Trophoblast cell (in vitro differentiated cells and primary cell): Measurements from ENCODE around the gene CARD14.

ENCODE experiments used
- DNase-seq, 2 donors: peaks; one replicate each; pipeline ENCODE4 v3.0.0-alpha.2; 2016
- H2AFZ ChIP-seq: 2 replicates; pipeline ENCODE4 v1.6.1; 2013; ENCODE audit warnings: low read length, moderate library complexity, mild to moderate bottlenecking; ENCODE audit not compliant: insufficient read depth, poor library complexity
- H2AK5ac ChIP-seq: 2 replicates; pipeline ENCODE4 v1.6.1; 2013; ENCODE audit warnings: mild to moderate bottlenecking, low read length
- H2BK120ac ChIP-seq: 2 replicates; pipeline ENCODE4 v1.6.1; 2013; ENCODE audit warnings: low read length, mild to moderate bottlenecking, moderate library complexity; ENCODE audit not compliant: insufficient read depth, poor library complexity
- H2BK12ac ChIP-seq: 2 replicates; pipeline ENCODE4 v1.6.1; 2013; ENCODE audit warnings: mild to moderate bottlenecking, low read length, moderate library complexity
- H2BK5ac ChIP-seq: 2 replicates; pipeline ENCODE4 v1.6.1; 2013; ENCODE audit warnings: low read length, low read depth, moderate library complexity, mild to moderate bottlenecking; ENCODE audit not compliant: poor library complexity
- H3K14ac ChIP-seq: 2 replicates; pipeline ENCODE4 v1.6.1; 2013; ENCODE audit warnings: mild to moderate bottlenecking, low read length
- H3K18ac ChIP-seq: 2 replicates; pipeline ENCODE4 v1.6.1; 2013; ENCODE audit warnings: mild to moderate bottlenecking, low read length
- H3K23ac ChIP-seq: 2 replicates; pipeline ENCODE4 v1.6.1; 2013; ENCODE audit warnings: low read length
- H3K27ac ChIP-seq: 2 replicates; pipeline ENCODE4 v1.5.1; 2013; ENCODE audit warnings: low read depth, mild to moderate bottlenecking, inconsistent platforms, low read length, moderate library complexity
- H3K27me3 ChIP-seq: 2 replicates; pipeline ENCODE4 v1.6.1; 2013; ENCODE audit warnings: inconsistent platforms, mild to moderate bottlenecking, low read length, moderate library complexity; ENCODE audit not compliant: insufficient read depth
- H3K36me3 ChIP-seq, 2 experiments: 1 replicate in 1 of 2; 2 replicates in 1 of 2; pipeline ENCODE4 v1.6.1; 2013; ENCODE audit warnings: low read length in 2 of 2, mild to moderate bottlenecking in 2 of 2, moderate library complexity in 1 of 2; ENCODE audit not compliant: insufficient read depth in 2 of 2, control insufficient read depth in 1 of 2
- H3K4ac ChIP-seq: 2 replicates; pipeline ENCODE4 v1.6.1; 2013; ENCODE audit warnings: low read depth, mild to moderate bottlenecking, low read length, moderate library complexity
- H3K4me1 ChIP-seq, 2 experiments: 1 replicate in 1 of 2; 2 replicates in 1 of 2; pipeline ENCODE4 v1.6.1; 2013; ENCODE audit warnings: low read length in 2 of 2, mild to moderate bottlenecking in 2 of 2, moderate library complexity in 1 of 2; ENCODE audit not compliant: insufficient read depth in 2 of 2, control insufficient read depth in 1 of 2
- H3K4me2 ChIP-seq: 2 replicates; pipeline ENCODE4 v1.6.1; 2013; ENCODE audit warnings: inconsistent platforms, mild to moderate bottlenecking, low read length, moderate library complexity
- H3K4me3 ChIP-seq: 2 replicates; pipeline ENCODE4 v1.5.1; 2013; ENCODE audit warnings: mild to moderate bottlenecking, low read depth, low read length, inconsistent platforms
- H3K79me1 ChIP-seq: one replicate; pipeline ENCODE4 v1.6.1; 2013; ENCODE audit warnings: low read length
- H3K79me2 ChIP-seq: 2 replicates; pipeline ENCODE4 v1.6.1; 2013; ENCODE audit warnings: low read length, mild to moderate bottlenecking; ENCODE audit not compliant: control insufficient read depth, insufficient read depth, poor library complexity
- H3K9ac ChIP-seq: 2 replicates; pipeline ENCODE4 v1.6.1; 2013; ENCODE audit warnings: mild to moderate bottlenecking, low read length
- H3K9me3 ChIP-seq: 2 replicates; pipeline ENCODE4 v1.6.1; 2013; ENCODE audit warnings: low read depth, mild to moderate bottlenecking, control low read depth, inconsistent platforms, low read length; ENCODE audit not compliant: insufficient read depth
- H4K12ac ChIP-seq: 2 replicates; pipeline ENCODE4 v1.6.1; 2013; ENCODE audit warnings: low read depth, mild to moderate bottlenecking, low read length, moderate library complexity
- H4K8ac ChIP-seq: 2 replicates; pipeline ENCODE4 v1.6.1; 2013; ENCODE audit warnings: low read depth, mild to moderate bottlenecking, low read length, moderate library complexity
- H4K91ac ChIP-seq: one replicate; pipeline ENCODE4 v1.6.1; 2013; ENCODE audit warnings: low read depth, mild to moderate bottlenecking, low read length, moderate library complexity
- WGBS: extraction: QIAGEN DNeasy Blood & Tissue Kit; methylation state at CpG from one replicate; pipeline ENCODE4 v1.1.7; 2013; ENCODE audit warnings: missing lambda C conversion rate; ENCODE audit not compliant: insufficient read length, insufficient coverage; ENCODE audit errors: extremely low coverage; 5-methylcytosine and 5-hydroxymethylcytosine counted together

CARD14 gene

DNA sequence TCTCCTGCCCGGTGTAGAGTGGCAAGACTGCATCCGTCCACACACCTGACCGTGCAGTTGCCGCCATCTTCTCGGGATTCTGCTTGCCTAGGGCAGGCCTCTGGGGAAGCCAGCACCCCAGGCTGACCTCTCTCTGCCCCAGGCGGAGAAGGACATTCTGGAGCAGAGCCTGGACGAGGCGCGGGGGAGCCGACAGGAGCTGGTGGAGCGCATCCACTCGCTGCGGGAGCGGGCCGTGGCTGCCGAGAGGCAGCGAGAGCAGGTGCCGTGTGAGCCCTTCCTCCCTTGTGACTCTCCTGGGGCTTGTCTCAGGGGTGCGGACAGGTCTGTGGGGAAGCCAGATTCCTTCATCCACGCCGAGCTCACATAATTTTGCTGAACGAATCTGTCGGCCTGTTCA is 19.8 kb downstream of the CARD14 start:
- no peak overlapping the region for H3K18ac ChIP-seq
- no peak overlapping the region for H2BK120ac ChIP-seq
- H3K4ac ChIP-seq: no peak overlapping the region
- no peak overlapping the region for H3K4me3 ChIP-seq
- H2BK12ac ChIP-seq: no peak overlapping the region
- H4K12ac ChIP-seq: no peak overlapping the region
- H2AK5ac ChIP-seq: no peak overlapping the region
- no peaks in the 10 kb centered on the region for H3K36me3 ChIP-seq
- no peak overlapping the region for H3K27ac ChIP-seq
- peaks cover 2% of the 10 kb centered on the region for H3K9me3 ChIP-seq
- H3K9ac ChIP-seq: no peak overlapping the region
- H4K8ac ChIP-seq: no peak overlapping the region
- DNase-seq: no peak
- no peak overlapping the region for H3K23ac ChIP-seq
- no CpG with 5 or more reads among the region's 23 CpGs for WGBS
- H4K91ac ChIP-seq: no peak overlapping the region
- H3K4me2 ChIP-seq: no peak overlapping the region
- no peak overlapping the region for H2BK5ac ChIP-seq
- H3K79me2 ChIP-seq: no peaks in the 10 kb centered on the region
- H3K4me1 ChIP-seq: no peaks in the 10 kb centered on the region
- H2AFZ ChIP-seq: no peak overlapping the region
- H3K79me1 ChIP-seq: no peaks in the 10 kb centered on the region
- H3K14ac ChIP-seq: no peak overlapping the region
- H3K27me3 ChIP-seq: no peaks in the 10 kb centered on the region

DNA sequence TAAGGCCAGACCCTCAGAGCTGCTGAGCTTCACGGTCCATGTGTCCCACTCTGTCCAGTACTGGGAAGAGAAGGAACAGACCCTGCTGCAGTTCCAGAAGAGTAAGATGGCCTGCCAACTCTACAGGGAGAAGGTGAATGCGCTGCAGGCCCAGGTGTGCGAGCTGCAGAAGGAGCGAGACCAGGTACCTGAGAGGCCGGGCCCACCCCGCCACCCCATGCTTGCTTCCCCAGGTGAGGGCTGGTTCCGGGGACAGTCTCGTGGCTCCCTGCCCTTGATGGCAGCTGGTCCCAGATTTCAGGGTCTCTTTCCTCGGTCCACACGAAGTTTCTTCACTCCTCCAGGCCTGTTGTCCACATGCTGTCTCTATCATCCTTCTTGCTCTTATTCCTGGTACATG is 20.9 kb downstream of the CARD14 start:
- Histone ChIP-seq H2AK5ac (no peak overlapping the region), H3K14ac (no peak overlapping the region), H3K27ac (no peak overlapping the region), H4K8ac (no peak overlapping the region), H2BK120ac (no peak overlapping the region), H3K9ac (no peak overlapping the region), H3K23ac (no peak overlapping the region), H2BK5ac (no peak overlapping the region), H4K12ac (no peak overlapping the region), H3K4ac (no peak overlapping the region), H3K4me3 (no peak overlapping the region), H3K18ac (no peak overlapping the region), H3K4me2 (no peak overlapping the region), H3K4me1 (no peaks in the 10 kb centered on the region), H3K27me3 (no peaks in the 10 kb centered on the region), H2AFZ (no peak overlapping the region), H3K79me2 (no peaks in the 10 kb centered on the region), H3K36me3 (no peaks in the 10 kb centered on the region), H3K79me1 (no peaks in the 10 kb centered on the region), H4K91ac (no peak overlapping the region), H3K9me3 (peaks cover 2% of the 10 kb centered on the region), H2BK12ac (no peak overlapping the region)
- no peak for DNase-seq
- WGBS: no CpG with 5 or more reads among the region's 10 CpGs

DNA sequence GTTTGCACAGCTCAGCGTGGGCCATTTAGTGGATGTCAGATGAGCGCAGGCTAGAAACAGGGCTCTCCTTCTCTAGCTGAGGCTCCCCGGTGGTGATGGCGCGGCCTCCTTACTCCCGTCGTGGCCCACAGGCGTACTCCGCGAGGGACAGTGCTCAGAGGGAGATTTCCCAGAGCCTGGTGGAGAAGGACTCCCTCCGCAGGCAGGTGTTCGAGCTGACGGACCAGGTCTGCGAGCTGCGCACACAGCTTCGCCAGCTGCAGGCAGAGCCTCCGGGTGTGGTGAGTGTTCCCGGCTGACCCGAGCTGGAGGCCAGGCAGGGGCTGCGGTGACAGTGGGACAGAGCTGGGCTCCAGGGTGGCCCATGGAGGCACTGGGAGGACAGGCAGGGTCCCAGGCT is 21.4 kb downstream of the CARD14 start:
- Histone ChIP-seq H3K18ac (no peak overlapping the region), H2BK12ac (no peak overlapping the region), H3K79me2 (no peaks in the 10 kb centered on the region), H3K4ac (no peak overlapping the region), H3K14ac (no peak overlapping the region), H3K79me1 (no peaks in the 10 kb centered on the region), H3K27me3 (no peaks in the 10 kb centered on the region), H4K8ac (no peak overlapping the region), H2AFZ (no peak overlapping the region), H3K4me3 (no peak overlapping the region), H3K9me3 (peaks cover 2% of the 10 kb centered on the region), H2BK120ac (no peak overlapping the region), H2BK5ac (no peak overlapping the region), H3K23ac (no peak overlapping the region), H4K12ac (no peak overlapping the region), H3K4me1 (no peaks in the 10 kb centered on the region), H3K4me2 (no peak overlapping the region), H2AK5ac (no peak overlapping the region), H4K91ac (no peak overlapping the region), H3K36me3 (no peaks in the 10 kb centered on the region), H3K9ac (no peak overlapping the region), H3K27ac (no peak overlapping the region)
- no peak for DNase-seq
- no CpG with 5 or more reads among the region's 20 CpGs for WGBS

DNA sequence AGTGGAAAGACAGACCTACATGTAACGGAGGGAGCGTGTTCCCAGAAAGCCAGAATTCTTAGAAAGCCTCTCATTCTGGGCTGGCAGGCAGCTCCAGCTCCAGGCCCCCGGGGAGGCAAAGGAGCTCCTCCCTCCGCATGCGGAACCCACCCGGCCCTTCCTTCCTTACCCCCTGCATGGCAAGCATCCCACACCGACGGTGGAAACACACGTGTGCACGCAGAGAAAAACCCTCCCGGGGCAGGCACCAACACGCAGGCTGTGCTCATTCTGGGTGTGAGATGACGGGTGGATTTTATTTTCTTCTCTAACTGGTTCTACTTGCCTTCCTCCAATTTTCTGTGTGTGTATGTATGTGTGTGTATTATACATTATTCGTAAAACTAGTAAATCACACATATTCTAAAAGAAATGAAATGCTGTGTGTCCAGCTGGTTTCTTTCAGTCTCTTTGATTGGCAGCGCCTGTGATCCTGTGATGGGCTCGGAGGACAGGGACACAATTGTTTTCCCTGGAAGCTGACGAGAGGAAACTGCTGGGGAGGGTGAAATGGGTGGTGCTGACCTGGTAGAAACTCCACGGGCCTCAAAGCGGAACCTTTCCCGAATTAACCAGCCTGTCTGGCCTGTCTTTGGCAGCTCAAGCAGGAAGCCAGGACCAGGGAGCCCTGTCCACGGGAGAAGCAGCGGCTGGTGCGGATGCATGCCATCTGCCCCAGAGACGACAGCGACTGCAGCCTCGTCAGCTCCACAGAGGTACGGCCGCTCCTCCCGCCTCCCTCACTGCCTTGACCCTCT is 22.2 kb downstream of the CARD14 start:
- Histone ChIP-seq H3K14ac (no peak overlapping the region), H3K36me3 (no peaks in the 10 kb centered on the region), H3K27ac (no peak overlapping the region), H2BK12ac (no peak overlapping the region), H4K12ac (no peak overlapping the region), H4K91ac (no peak overlapping the region), H2BK5ac (no peak overlapping the region), H2AFZ (no peak overlapping the region), H3K79me1 (no peaks in the 10 kb centered on the region), H3K27me3 (no peaks in the 10 kb centered on the region), H3K9me3 (no peaks in the 10 kb centered on the region), H2AK5ac (no peak overlapping the region), H3K4me3 (no peak overlapping the region), H3K23ac (no peak overlapping the region), H3K4ac (no peak overlapping the region), H4K8ac (no peak overlapping the region), H3K9ac (no peak overlapping the region), H3K4me2 (no peak overlapping the region), H3K79me2 (no peaks in the 10 kb centered on the region), H3K18ac (no peak overlapping the region), H3K4me1 (no peaks in the 10 kb centered on the region), H2BK120ac (no peak overlapping the region)
- no peak for DNase-seq
- WGBS: no CpG with 5 or more reads among the region's 29 CpGs
